ENCODE measurements around the gene AK5.

- TF ChIP-seq POLR2A (IDR thresholded peaks at IDR 0.05) (no peak), CTCF (IDR thresholded peaks at IDR 0.05) (no peak)
Observed at GRCh38 chr1:77322061-77322900, 40.5 kb downstream of the AK5 start.
